GM18508 (cell line): Measurements from ENCODE around the gene NR3C2.
"Not testable (repeated sequence)": the region's sequence is repeated elsewhere in the genome, so short reads cannot be mapped to it uniquely, and the experiment has no call there.

Source experiments
- ATAC-seq: cut with Tn5 transposase; IDR thresholded peaks from one replicate; pipeline ENCODE4 v1.9.1; 2021; ENCODE audit warnings: moderate number of reproducible peaks; ENCODE audit not compliant: insufficient read depth, unreplicated experiment

The NR3C2 gene

DNA sequence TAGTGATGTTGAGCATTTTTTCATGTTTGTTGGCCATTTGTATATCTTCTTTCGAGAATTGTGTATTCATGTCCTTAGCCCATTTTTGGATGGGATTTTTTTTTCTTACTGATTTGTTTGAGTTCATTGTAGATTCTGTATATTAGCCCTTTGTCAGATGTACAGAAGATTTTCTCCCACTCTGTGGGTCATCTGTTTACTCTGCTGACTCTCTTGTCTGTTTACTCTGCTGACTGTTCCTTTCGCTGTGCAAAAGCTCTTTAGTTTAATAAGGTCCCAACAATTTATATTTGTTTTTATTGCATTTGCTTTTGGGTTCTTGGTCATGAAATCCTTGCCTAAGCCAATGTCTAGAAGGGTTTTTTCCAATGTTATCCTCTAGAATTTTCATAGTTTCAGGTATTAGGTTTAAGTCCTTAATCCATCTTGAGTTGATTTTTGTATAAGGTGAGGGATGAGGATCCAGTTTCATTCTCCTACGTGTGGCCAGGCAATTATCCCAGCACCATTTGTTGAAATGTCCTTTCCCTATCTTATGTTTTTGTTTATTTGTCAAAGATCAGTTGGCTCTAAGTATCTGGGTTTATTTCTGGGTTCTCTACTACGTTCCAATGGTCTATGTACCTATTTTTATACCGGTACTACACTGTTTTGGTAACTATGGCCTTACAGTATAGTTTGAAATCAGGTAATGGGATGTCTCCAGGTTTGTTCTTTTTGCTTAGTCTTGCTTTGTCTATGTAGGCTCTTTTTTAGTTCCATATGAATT lies 254.6 kb downstream of the NR3C2 start:
- not testable (repeated sequence) for ATAC-seq

- no peak for ATAC-seq
Observed at GRCh38 chr4:148184922-148185321, 257.3 kb downstream of the NR3C2 start.

DNA sequence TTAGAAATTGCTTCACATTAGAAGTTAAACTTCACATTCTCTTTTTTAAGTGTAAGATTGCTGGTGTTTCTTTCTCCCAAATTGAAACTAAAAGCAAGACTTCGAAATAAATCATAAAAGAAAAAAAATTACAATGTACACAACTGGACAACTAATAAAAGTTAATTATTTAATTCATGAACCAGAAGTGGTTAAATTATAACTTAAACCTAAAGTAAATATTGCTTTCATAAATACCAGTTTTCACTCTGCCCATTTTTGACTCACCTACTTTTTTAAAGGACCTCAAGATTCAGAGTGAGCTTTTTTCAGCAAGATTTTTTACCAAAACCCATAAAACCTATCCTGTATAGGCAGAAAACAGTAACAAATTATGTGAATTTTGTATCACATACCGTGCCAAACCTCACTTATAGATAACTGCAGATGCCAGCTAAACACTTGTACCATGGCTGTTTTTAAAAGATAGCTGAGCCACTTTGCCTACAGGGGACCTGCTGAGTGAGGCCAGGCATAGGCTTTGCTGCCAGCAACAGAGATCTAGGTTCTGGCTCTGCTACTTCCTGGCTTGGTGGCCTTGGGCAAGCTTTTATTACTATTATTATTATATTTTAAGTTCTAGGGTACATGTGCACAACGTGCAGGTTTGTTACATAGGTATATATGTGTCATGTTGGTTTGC lies 259.8 kb downstream of the NR3C2 start:
- ATAC-seq, result no peak

DNA sequence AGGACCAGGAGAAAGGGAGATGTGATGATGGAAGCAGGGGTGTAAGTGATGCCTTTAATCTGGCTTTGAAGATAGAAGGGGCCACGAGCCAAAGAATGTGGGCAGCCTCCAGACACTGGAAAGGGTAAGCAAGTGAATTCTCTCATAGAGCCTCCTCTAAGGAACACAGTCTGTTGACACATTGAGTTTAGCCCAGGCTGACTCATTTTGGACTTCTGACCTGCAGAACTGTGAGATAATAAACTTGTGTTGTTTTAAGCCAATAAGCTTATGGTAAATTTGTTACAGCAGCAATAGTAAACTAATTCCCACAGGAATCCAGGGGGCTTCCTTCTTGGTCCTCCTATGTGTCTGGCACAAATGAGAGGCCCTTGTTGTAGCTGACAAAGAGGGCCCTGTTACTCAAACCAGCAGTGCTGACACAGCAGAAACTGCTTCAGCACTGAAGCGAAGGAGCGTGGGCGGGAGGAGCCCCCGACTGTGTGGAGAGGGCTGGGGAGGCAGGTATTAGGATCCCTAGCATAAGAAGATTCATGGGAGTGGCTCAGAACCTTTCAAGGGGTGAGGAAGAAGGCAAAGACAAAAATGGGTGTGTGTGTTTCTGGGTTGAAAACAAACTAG lies 268.7 kb downstream of the NR3C2 start:
- no peak for ATAC-seq

- no peak for ATAC-seq
Observed at GRCh38 chr4:148171596-148171995, 270.6 kb downstream of the NR3C2 start.

GRCh38 chr4:148170408-148171365 lies 271.5 kb downstream of the NR3C2 start:
- no peak for ATAC-seq

GRCh38 chr4:148166132-148166591 lies 276.1 kb downstream of the NR3C2 start:
- ATAC-seq, result no peak

DNA sequence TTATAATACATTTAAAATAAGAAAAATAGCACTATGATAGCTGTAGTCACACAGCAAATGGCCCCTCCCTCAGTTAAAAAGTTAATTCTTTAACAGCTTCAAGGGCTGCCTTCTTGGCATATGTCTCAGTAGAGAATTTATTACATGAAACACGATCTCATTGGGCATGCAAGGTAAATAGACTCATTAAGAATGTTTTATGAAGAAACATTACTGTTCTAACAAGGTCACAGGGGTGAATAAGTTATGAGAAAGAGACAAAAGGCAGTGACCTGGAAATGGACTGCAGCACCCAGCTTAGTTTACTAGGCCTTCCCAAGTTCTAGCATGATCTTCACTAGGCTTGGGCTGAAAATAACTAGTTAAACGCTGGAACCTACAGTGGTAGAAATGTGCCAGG lies 277.7 kb downstream of the NR3C2 start:
- ATAC-seq, result no peak

DNA sequence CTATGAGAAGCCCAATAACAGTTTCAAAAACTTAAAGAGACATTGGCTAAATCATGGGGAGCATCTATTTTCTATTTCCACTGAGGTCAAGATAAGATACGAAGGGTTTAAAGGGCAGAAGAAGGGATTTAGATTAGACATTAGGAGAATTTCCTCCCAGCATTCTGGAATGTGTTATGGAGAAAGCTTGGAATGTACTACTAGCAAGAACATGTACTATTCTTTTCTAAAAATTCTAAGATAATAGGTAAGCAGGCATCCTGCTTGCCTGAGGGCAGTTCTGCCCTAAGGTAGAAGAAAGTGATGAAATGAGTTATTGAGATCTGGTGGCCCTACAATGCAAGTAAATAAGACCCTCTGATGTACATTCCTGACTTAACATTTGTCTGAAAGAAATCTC lies 279.2 kb downstream of the NR3C2 start:
- no peak for ATAC-seq

DNA sequence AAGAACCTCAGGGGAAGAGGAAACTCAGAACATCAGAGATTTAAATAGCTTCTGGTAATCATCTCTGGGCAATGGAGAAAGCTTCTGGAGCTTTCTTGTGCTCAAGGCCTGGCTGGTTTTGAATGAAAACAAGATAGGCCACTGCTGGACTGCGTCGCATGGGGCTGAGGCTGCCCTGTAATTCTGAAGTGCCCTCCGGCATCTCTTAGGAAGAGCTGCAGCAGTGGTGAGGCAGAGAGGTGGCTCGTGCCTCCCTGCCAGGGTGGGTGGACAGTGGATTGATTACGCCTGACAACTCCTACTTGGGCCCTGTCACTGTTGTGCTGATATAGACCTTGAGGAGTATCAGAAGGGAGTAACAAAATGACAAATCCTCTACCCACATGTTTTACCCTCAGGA lies 279.7 kb downstream of the NR3C2 start:
- no peak for ATAC-seq

- no peak for ATAC-seq
Observed at GRCh38 chr4:148161601-148162000, 280.6 kb downstream of the NR3C2 start.

- no peak for ATAC-seq
Observed at GRCh38 chr4:148159793-148160192, 282.4 kb downstream of the NR3C2 start.

GRCh38 chr4:148154769-148155168 lies 287.4 kb downstream of the NR3C2 start:
- ATAC-seq, result no peak

DNA sequence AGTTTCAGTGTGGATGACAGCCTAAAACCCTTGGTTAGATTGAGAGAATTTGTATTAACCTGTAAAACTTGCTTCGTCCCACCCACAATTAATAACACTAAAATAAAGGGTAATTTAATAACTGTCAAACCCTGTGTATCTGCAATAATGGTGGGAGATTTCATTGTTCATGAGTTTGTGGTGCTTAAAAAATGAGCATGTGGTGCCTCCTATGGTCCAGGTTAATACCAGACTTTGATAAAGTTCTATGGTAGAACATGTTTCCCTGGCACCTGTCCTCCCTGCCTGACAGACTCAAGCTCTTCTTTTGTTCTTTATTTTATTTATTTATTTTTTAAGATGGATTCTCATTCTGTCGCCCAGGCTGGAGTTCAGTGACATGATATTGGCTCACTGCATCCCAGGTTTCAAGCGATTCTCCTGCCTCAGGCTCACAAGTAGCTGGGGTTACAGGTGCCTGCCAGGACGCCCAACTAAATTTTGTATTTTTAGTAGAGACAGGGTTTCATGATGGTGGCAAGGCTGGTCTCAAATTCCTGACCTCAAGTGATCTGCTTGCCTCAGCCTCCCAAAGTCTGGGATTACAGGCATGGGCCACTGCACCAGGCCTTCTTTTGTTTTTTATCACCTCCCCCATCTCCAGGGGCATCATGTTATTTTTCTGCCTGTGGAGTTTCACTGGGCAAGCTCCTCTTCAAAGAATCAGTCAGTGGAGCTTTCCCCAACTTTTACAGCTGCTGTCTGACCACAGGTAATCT lies 289.2 kb downstream of the NR3C2 start:
- no peak for ATAC-seq

- no peak for ATAC-seq
Observed at GRCh38 chr4:148151806-148152205, 290.4 kb downstream of the NR3C2 start.

DNA sequence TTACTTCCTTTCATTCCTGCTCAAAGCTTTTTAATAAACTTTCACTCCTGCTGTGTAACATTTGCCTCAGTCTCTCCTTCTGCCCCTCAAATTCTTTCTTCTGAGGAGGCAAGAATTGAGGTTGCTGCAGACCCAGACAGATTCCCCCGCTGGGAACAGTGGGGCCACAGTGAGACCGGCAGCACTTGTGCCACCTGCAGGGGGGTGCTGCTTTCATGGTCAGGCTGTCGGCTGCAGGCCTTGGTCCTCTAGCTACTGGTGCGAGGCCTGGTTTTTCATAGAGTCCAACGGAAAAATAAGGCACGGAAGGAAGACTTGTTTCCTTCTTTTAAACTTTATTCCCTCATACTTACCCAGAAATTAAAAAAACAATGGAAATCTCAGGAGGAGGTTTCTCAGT lies 296.7 kb downstream of the NR3C2 start:
- ATAC-seq, result no peak

- ATAC-seq, result no peak
Observed at GRCh38 chr4:148143174-148143573, 299.0 kb downstream of the NR3C2 start.

- no peak for ATAC-seq
Observed at GRCh38 chr4:148141501-148141900, 300.7 kb downstream of the NR3C2 start.

DNA sequence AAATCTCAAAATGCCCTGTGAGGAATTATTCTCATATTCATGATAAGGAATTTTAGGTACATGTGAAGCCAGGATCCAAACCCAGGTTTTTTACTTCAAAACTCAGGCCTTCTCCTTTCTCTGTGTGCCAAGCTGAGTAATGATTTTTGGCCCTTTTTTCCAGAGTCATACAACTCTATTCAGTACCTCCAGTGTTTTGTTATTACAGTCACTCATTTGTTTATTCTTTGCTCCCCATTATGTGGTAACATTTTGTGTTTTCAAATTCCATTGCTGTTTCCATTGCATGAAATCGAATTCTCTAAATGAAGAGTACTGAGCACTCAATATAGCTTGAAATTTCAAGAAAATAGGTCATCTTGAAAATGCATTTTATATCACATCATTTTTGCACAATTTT lies 315.4 kb downstream of the NR3C2 start:
- ATAC-seq, result no peak

DNA sequence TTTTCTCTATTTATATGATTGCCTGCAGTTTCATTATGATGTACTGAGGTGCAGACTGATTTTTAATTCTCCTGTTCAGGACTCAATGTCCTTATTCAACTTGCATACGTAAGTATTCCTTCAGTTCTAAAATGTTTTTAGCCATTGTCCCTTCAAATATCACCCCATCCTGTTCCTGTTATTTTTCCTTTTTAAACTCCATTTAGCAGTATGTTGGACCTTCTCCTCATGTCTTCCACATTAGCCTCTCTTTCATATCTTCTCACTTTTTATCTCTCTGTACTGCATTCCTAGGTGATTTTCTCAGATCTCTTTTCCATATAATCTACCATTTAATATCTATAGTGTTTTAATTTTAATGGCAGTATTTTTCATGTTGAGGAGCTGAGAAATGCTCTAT lies 317.7 kb downstream of the NR3C2 start:
- no peak for ATAC-seq
